Hypothalamus (tissue), 51 donors: ENCODE measurements around the gene GNGT1.

Source experiments
- DNase-seq, 51 donors: peaks; one replicate each; lab custom pipeline; 2025; lab: John Stamatoyannopoulos, UW

Gene GNGT1

GRCh38 chr7:93906267-93906666 lies at the start of gene GNGT1:
TSS of gene GNGT1 (plus strand) at chr7:93906567. CDS start at chr7:93906747, 180 bp downstream.
- no peak for DNase-seq

- DNase-seq: no peak
Observed at GRCh38 chr7:93858857-93859256, 47.5 kb upstream of the GNGT1 start.

- no peak for DNase-seq
Observed at GRCh38 chr7:93860261-93860660, 46.1 kb upstream of the GNGT1 start.

GRCh38 chr7:93861325-93861949 lies 44.9 kb upstream of the GNGT1 start:
- DNase-seq: no peak

- no peak for DNase-seq
Observed at GRCh38 chr7:93862651-93863050, 43.7 kb upstream of the GNGT1 start.

- no peak for DNase-seq
Observed at GRCh38 chr7:93866886-93867285, 39.5 kb upstream of the GNGT1 start.

- DNase-seq: no peak
Observed at GRCh38 chr7:93873998-93874574, 32.3 kb upstream of the GNGT1 start.

GRCh38 chr7:93877742-93878141 lies 28.6 kb upstream of the GNGT1 start:
- no peak for DNase-seq

GRCh38 chr7:93879356-93879755 lies 27.0 kb upstream of the GNGT1 start:
- no peak for DNase-seq

- no peak for DNase-seq
Observed at GRCh38 chr7:93882468-93882867, 23.9 kb upstream of the GNGT1 start.

GRCh38 chr7:93883078-93883916 lies 23.1 kb upstream of the GNGT1 start:
- DNase-seq: no peak

GRCh38 chr7:93883917-93884345 lies 22.4 kb upstream of the GNGT1 start:
- no peak for DNase-seq

- no peak for DNase-seq
Observed at GRCh38 chr7:93884541-93884940, 21.8 kb upstream of the GNGT1 start.

- DNase-seq: no peak
Observed at GRCh38 chr7:93889261-93889660, 17.1 kb upstream of the GNGT1 start.

GRCh38 chr7:93890041-93890463 lies 16.3 kb upstream of the GNGT1 start:
- DNase-seq: no peak

GRCh38 chr7:93890464-93891068 lies 15.8 kb upstream of the GNGT1 start, which contains the start of gene TFPI2:
TSS of gene TFPI2 (minus strand) at chr7:93890753. CDS start at chr7:93890678, 75 bp downstream.
- DNase-seq: no peak

GRCh38 chr7:93894426-93894825 lies 11.9 kb upstream of the GNGT1 start:
- DNase-seq: no peak

- DNase-seq: no peak
Observed at GRCh38 chr7:93894966-93895640, 11.3 kb upstream of the GNGT1 start.

- no peak for DNase-seq
Observed at GRCh38 chr7:93895859-93896600, 10.3 kb upstream of the GNGT1 start.

GRCh38 chr7:93897680-93898079 lies 8.7 kb upstream of the GNGT1 start:
- DNase-seq: no peak
